IMR-90 (cell line): Measurements from ENCODE around the gene SPECC1L.

Experiments used
- BHLHE40 ChIP-seq: fragments of 150-350 bp; IDR thresholded peaks from 2 replicates; pipeline ENCODE4 v1.6.1; 2016; ENCODE audit warnings: mild to moderate bottlenecking, low read depth, low read length
- CEBPB ChIP-seq: IDR thresholded peaks from 2 replicates; pipeline ENCODE4 v1.6.1; 2012; ENCODE audit warnings: low read depth, low read length, improper control_type of control experiment
- ELK1 ChIP-seq: fragments of 150-350 bp; IDR thresholded peaks from 2 replicates; pipeline ENCODE4 v1.6.1; 2016; ENCODE audit warnings: low read depth, mild to moderate bottlenecking, low read length, moderate library complexity, borderline replicate concordance
- MAFK ChIP-seq: IDR thresholded peaks from 2 replicates; pipeline ENCODE4 v1.6.1; 2012; ENCODE audit warnings: low read depth, low read length, improper control_type of control experiment
- MXI1 ChIP-seq: IDR thresholded peaks from 2 replicates; pipeline ENCODE4 v1.6.1; 2012; ENCODE audit warnings: low read depth, mild to moderate bottlenecking, low read length, moderate library complexity, borderline replicate concordance
- POLR2A ChIP-seq: IDR thresholded peaks from 2 replicates; pipeline ENCODE4 v1.6.1; 2012; ENCODE audit warnings: mild to moderate bottlenecking, low read depth, low read length
- RAD21 ChIP-seq: IDR thresholded peaks from 2 replicates; pipeline ENCODE4 v1.6.1; 2012; ENCODE audit warnings: low read length, improper control_type of control experiment
- RCOR1 ChIP-seq: IDR thresholded peaks from 2 replicates; pipeline ENCODE4 v1.6.1; 2012; ENCODE audit warnings: mild to moderate bottlenecking, low read length, improper control_type of control experiment; ENCODE audit not compliant: insufficient replicate concordance
- SMC3 ChIP-seq: fragments of 150-350 bp; IDR thresholded peaks from 2 replicates; pipeline ENCODE4 v1.6.1; 2016; ENCODE audit warnings: low read depth, mild to moderate bottlenecking, antibody characterized with exemption, low read length, moderate library complexity
- TF ChIP-seq, protein P1 (sequence below): conservative IDR thresholded peaks from 2 replicates; pipeline ENCODE4 v1.5.1; 2012; ENCODE audit warnings: mild to moderate bottlenecking, low read depth, low read length, improper control_type of control experiment

GRCh38 chr22:24265734-24266133, 4.9 kb upstream of the SPECC1L start:
- TF ChIP-seq, protein P1, sequence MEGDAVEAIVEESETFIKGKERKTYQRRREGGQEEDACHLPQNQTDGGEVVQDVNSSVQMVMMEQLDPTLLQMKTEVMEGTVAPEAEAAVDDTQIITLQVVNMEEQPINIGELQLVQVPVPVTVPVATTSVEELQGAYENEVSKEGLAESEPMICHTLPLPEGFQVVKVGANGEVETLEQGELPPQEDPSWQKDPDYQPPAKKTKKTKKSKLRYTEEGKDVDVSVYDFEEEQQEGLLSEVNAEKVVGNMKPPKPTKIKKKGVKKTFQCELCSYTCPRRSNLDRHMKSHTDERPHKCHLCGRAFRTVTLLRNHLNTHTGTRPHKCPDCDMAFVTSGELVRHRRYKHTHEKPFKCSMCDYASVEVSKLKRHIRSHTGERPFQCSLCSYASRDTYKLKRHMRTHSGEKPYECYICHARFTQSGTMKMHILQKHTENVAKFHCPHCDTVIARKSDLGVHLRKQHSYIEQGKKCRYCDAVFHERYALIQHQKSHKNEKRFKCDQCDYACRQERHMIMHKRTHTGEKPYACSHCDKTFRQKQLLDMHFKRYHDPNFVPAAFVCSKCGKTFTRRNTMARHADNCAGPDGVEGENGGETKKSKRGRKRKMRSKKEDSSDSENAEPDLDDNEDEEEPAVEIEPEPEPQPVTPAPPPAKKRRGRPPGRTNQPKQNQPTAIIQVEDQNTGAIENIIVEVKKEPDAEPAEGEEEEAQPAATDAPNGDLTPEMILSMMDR = no peak
- no peak for TF ChIP-seq RAD21
- no peak for TF ChIP-seq POLR2A
- TF ChIP-seq BHLHE40 = no peak
- TF ChIP-seq ELK1 = no peak
- no peak for TF ChIP-seq RCOR1
- no peak for TF ChIP-seq CEBPB
- TF ChIP-seq MAFK = peak; percentile 51; the same call in 1 of the 2 replicates
- no peak for TF ChIP-seq SMC3
- no peak for TF ChIP-seq MXI1
